Natural killer cell (primary cell): Measurements from ENCODE around the gene CLIC6. TPM values are rescaled to one million over a fixed set of nuclear protein-coding genes. Genes with fewer than 3 reads are reported as not detected.

Experiments used
- ATAC-seq, 3 donors: fragments of 150-1000 bp in 2 of 3; fragments of 200-7000 bp in 1 of 3; cut with Tn5 transposase; 1 replicate in 1 of 3; 2 replicates in 2 of 3; pipeline ENCODE4 v1.10.0; 2021; ENCODE audit warnings: mild to moderate bottlenecking in 2 of 3, moderate library complexity in 2 of 3
- DNase-seq, 2 donors: peaks; one replicate each; pipeline versions ENCODE4 v3.0.0 to v3.0.0-alpha.2; 2013 to 2021; ENCODE audit warnings: mixed read lengths in 1 of 2
- H3K27ac ChIP-seq: one replicate; pipeline ENCODE4 v1.5.1; 2013; ENCODE audit warnings: mild to moderate bottlenecking, low read length
- H3K27me3 ChIP-seq: one replicate; pipeline ENCODE4 v1.6.1; 2013; ENCODE audit warnings: low read length; ENCODE audit not compliant: control insufficient read depth, insufficient read depth
- H3K36me3 ChIP-seq: one replicate; pipeline ENCODE4 v1.6.1; 2013; ENCODE audit warnings: low read length; ENCODE audit not compliant: control insufficient read depth, insufficient read depth
- H3K4me1 ChIP-seq: one replicate; pipeline ENCODE4 v1.6.1; 2013; ENCODE audit warnings: low read length; ENCODE audit not compliant: control insufficient read depth, insufficient read depth
- H3K4me3 ChIP-seq: one replicate; pipeline ENCODE4 v1.5.1; 2013; ENCODE audit warnings: low read length
- H3K9me3 ChIP-seq: one replicate; pipeline ENCODE4 v1.6.1; 2013; ENCODE audit warnings: low read length; ENCODE audit not compliant: control insufficient read depth, insufficient read depth
- H3K27ac Mint-ChIP-seq, 2 donors: one replicate each; pipeline ENCODE4 v1.8.0; 2022; ENCODE audit warnings: mild to moderate bottlenecking in 2 of 2, mixed read lengths in 2 of 2, moderate library complexity in 1 of 2
- H3K27me3 Mint-ChIP-seq, 2 donors: one replicate each; pipeline ENCODE4 v1.8.0; 2022; ENCODE audit warnings: low read depth in 2 of 2, mixed read lengths in 2 of 2
- H3K36me3 Mint-ChIP-seq: one replicate; pipeline ENCODE4 v1.8.0; 2022; ENCODE audit warnings: mixed read lengths
- H3K4me1 Mint-ChIP-seq, 2 donors: one replicate each; pipeline ENCODE4 v1.8.0; 2022; ENCODE audit warnings: mixed read lengths in 2 of 2
- H3K4me3 Mint-ChIP-seq: one replicate; pipeline ENCODE4 v1.8.0; 2022; ENCODE audit warnings: mild to moderate bottlenecking, moderate library complexity, mixed read lengths
- H3K9me3 Mint-ChIP-seq, 2 donors: one replicate each; pipeline ENCODE4 v1.8.0; 2022; ENCODE audit warnings: mixed read lengths in 2 of 2
- WGBS: methylation state at CpG from one replicate; pipeline ENCODE4 v1.1.7; 2013; ENCODE audit warnings: missing lambda C conversion rate; ENCODE audit not compliant: insufficient coverage; 5-methylcytosine and 5-hydroxymethylcytosine counted together
- intact Hi-C: fragments of 100-400 bp; cut with micrococcal nuclease; formaldehyde crosslinking; loops from one replicate; pipeline ENCODE4 v1.14.2; 2022
- total RNA-seq, 4 donors: library from RNA; stranded (reverse); fragments of 120-200 nt in 1 of 4; gene quantifications; one replicate each; pipeline versions ENCODE4 v1.2.3 to v1.2.4, GENCODE V29; 2013 to 2022
- TF ChIP-seq, protein P1 (sequence below): fragments of 200-600 bp; IDR thresholded peaks from one replicate; pipeline ENCODE4 v1.8.0; 2022; ENCODE audit warnings: antibody characterized with exemption

Gene CLIC6
- total RNA-seq, 3 donors from 2014 or later (not counting 1 experiment from before 2014, with no cell fraction given): not detected

DNA sequence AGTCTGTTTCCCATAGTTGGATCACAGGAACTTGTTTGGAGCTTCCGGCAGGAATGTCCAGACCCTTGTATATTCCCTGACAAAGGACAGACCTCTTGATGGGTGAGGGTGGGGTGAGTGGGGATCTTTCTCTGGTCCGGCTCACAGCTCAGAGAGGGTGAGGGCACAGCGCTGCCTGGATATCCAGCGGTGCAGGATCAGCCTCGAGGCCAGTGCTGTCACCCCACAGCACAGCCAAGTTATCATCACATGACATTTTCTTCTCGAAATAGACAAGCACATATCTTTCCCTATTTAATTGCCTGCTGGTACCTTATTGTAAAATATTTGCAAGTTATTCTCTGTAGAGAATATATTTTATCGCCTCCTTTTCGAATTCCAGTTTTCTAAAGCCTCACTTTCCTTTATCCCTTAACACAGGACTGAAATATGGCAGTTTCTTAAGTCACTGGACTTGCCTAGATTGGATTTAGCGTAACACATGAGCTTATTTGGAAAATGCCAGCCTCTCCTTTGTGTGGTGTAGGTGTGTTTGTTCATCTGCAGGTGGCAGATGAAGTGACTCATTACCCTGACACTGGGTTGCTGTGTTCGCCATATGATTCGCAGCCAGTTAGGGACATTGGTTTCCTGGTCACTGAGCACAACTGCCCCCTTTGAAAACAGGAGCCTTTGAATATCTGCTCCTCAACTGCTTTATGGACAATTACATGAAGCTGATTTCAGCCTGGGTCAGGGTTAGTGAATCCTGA is 21.4 kb downstream of the CLIC6 start:
- no peaks in the 10 kb centered on the region for H3K9me3 Mint-ChIP-seq
- 88% methylated on average over 9 of the region's 11 CpGs for WGBS
- intact Hi-C loops: no loop called here

DNA sequence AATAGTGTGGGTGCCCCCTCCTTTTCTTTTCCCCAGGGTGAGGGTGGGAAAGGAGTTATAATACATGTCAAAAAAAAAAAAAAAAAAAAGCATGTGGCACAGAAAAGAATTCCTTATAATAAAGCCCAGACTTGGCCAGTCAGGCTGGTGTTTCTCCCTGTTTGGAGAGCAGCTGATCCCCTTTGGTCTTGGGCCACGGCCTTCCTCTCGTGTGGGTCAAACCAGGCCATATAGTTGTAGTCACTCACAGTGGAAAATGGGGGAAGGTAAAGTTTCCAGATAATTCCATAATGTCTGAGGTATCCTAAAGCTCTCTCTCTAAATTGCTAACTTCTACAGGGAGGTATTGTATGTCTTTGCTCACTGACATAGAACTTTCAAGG is 22.0 kb downstream of the CLIC6 start:
- Histone ChIP-seq H3K27ac (no peak overlapping the region), H3K4me1 (no peaks in the 10 kb centered on the region), H3K4me3 (no peak overlapping the region), H3K9me3 (no peaks in the 10 kb centered on the region), H3K36me3 (no peaks in the 10 kb centered on the region), H3K27me3 (no peaks in the 10 kb centered on the region)
- H3K4me3 Mint-ChIP-seq: no peak overlapping the region
- TF ChIP-seq, protein P1, sequence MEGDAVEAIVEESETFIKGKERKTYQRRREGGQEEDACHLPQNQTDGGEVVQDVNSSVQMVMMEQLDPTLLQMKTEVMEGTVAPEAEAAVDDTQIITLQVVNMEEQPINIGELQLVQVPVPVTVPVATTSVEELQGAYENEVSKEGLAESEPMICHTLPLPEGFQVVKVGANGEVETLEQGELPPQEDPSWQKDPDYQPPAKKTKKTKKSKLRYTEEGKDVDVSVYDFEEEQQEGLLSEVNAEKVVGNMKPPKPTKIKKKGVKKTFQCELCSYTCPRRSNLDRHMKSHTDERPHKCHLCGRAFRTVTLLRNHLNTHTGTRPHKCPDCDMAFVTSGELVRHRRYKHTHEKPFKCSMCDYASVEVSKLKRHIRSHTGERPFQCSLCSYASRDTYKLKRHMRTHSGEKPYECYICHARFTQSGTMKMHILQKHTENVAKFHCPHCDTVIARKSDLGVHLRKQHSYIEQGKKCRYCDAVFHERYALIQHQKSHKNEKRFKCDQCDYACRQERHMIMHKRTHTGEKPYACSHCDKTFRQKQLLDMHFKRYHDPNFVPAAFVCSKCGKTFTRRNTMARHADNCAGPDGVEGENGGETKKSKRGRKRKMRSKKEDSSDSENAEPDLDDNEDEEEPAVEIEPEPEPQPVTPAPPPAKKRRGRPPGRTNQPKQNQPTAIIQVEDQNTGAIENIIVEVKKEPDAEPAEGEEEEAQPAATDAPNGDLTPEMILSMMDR: no peak
- H3K36me3 Mint-ChIP-seq: no peaks in the 10 kb centered on the region
- intact Hi-C loops: no loop called here
- DNase-seq: no peak
- peaks cover 17 to 26% of the 10 kb centered on the region in 2 donors for H3K27me3 Mint-ChIP-seq
- H3K9me3 Mint-ChIP-seq: no peaks in the 10 kb centered on the region
- H3K4me1 Mint-ChIP-seq: peaks cover 0 to 4% of the 10 kb centered on the region in 2 donors
- WGBS: 89% methylated on average over 2 of the region's 2 CpGs
- ATAC-seq: no peak
- H3K27ac Mint-ChIP-seq: no peak overlapping the region

More for the DNA sequence above, 21.4 kb downstream of the CLIC6 start:
- DNase-seq (no peak), ATAC-seq (no peak)
- Histone ChIP-seq H3K4me1 (no peaks in the 10 kb centered on the region), H3K36me3 (no peaks in the 10 kb centered on the region), H3K27me3 (no peaks in the 10 kb centered on the region), H3K27ac (no peak overlapping the region), H3K4me3 (no peak overlapping the region), H3K9me3 (no peaks in the 10 kb centered on the region)
- Mint-ChIP-seq H3K36me3 (no peaks in the 10 kb centered on the region), H3K4me1 (peaks cover 0 to 4% of the 10 kb centered on the region in 2 donors), H3K27ac (no peak overlapping the region), H3K4me3 (no peak overlapping the region), H3K27me3 (peaks cover 17 to 26% of the 10 kb centered on the region in 2 donors)
- TF ChIP-seq, protein P1: no peak

DNA sequence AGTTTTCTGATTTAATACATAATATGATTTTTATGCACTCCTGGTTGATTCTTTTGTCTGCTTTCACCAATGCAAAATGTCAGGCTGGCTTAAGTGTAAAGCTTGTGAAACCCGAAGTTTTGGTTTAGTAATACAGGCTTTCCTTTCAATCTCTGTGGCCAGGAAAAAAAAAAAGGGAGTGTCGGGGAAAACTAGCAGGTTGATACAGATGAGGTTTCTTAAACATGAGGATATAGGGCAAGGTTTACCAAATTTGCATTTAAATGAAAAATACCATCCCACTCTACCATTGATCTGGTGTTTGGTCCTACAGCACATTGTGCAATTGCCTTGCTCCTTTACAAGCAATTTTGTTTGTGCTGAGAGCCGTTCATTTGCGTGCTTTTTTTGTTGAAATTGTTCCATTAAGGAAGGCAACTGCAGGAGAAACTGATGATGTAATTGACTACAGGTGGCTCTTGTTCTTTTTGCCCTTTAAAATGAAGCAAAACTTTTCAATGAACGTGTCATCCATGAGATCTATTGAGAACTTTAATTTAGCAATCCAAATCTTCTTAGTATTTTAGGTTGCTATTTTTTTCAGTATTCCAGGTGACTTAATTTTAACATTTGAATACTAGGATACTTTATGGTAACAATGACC is 22.7 kb downstream of the CLIC6 start:
- ATAC-seq (no peak), DNase-seq (no peak)
- no peaks in the 10 kb centered on the region for H3K36me3 ChIP-seq
- Mint-ChIP-seq H3K9me3 (no peaks in the 10 kb centered on the region), H3K36me3 (no peaks in the 10 kb centered on the region), H3K27me3 (peaks cover 17 to 26% of the 10 kb centered on the region in 2 donors), H3K4me3 (no peak overlapping the region), H3K4me1 (peaks cover 0 to 4% of the 10 kb centered on the region in 2 donors), H3K27ac (no peak overlapping the region)
- WGBS: 78% methylated on average over 4 of the region's 5 CpGs
- TF ChIP-seq, protein P1: no peak
- intact Hi-C loops: loop anchor here (2.0 kb wide), 1 partner anchor 709 kb away; no protein-coding TSS in a partner anchor
- H3K4me3 ChIP-seq: no peak overlapping the region
- no peaks in the 10 kb centered on the region for H3K27me3 ChIP-seq
- H3K27ac ChIP-seq: no peak overlapping the region
- H3K9me3 ChIP-seq: no peaks in the 10 kb centered on the region
- H3K4me1 ChIP-seq: no peaks in the 10 kb centered on the region
